GM19397 (cell line): Measurements from ENCODE around the gene LHFPL2.
A peak's percentile ranks its signal among the peaks of the same experiment; 100 is the strongest.

Experiments
- ATAC-seq: cut with Tn5 transposase; IDR thresholded peaks from one replicate; pipeline ENCODE4 v1.9.1; 2021; ENCODE audit warnings: mild to moderate bottlenecking, moderate library complexity; ENCODE audit not compliant: unreplicated experiment

Gene LHFPL2

GRCh38 chr5:78597068-78597973 lies 51.3 kb downstream of the LHFPL2 start:
- no peak for ATAC-seq

GRCh38 chr5:78595458-78595921 lies 53.1 kb downstream of the LHFPL2 start:
- ATAC-seq = no peak

DNA sequence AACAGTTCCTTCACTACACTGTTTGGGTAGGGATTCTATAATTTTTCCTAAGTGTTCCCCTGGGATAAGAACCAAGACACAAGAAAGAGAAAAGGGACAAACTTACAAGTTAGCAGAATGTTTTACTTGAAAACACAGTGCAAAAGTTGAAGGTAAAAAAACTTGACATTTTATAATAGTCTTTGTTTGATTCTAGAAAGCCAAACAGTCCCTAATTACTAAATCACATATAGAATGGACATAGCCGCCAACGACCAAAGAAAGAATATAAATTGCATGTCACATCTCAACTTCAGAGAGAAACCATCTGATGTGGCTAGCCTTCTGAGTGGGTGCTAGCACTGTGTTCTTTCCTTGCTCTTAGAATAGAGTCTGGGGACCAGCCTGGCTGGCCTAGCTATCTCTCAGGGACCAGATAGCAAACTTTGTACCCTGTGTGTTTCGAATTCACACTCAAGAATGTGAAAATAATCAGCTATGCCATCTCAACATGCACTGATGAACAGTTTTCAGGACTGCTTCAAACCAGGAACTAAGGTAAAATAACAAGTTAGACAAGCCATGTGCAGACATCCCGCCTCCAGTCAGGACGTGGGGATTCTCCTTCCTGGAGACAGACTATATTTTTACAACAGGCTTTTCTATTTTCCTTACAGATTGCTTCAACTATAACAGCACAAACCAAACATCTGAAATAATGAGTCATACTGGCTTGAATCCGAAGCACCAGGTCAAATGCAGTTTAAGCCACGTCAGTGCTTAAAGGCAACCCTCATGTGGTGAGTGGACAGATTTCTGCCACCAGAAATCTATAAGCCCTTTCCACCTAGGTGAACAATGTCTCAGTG lies 53.7 kb downstream of the LHFPL2 start:
- no peak for ATAC-seq

GRCh38 chr5:78594021-78594420 lies 54.6 kb downstream of the LHFPL2 start:
- no peak for ATAC-seq

GRCh38 chr5:78593465-78593864 lies 55.1 kb downstream of the LHFPL2 start:
- no peak for ATAC-seq

DNA sequence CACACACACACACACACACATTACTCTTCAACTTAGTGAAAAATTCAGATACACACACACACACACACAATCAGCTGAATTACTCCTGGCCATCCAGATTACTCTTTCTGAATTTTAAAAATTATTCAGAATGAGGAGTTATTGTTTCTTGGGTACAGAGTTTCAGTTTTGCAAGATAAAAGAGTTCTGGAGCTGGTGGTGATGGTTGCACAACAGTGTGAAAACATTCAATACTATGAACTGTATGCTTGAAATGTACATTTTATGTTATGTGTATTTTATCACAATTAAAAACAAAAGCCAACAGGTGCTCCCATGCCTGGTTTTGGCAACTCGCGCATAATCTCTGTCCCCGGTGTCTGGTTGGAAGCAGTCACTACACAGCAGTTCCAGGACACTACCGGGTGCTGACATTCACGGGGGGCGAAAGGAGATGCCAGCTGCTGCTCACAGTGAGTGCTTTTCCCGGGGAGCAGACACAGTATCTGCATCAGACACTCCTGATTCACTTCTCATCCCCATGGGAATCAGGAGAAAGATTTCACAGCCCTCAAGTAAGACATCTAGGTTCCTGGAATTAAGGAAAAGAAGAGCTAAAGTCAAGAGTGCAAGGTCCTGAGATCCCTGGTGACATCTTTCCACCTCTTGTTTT lies 55.7 kb downstream of the LHFPL2 start:
- ATAC-seq = no peak

GRCh38 chr5:78591972-78592700 lies 56.4 kb downstream of the LHFPL2 start:
- peak; percentile 75 for ATAC-seq

GRCh38 chr5:78591138-78591612 lies 57.4 kb downstream of the LHFPL2 start:
- ATAC-seq = no peak

GRCh38 chr5:78589923-78590322 lies 58.6 kb downstream of the LHFPL2 start:
- no peak for ATAC-seq

GRCh38 chr5:78588507-78588906 lies 60.1 kb downstream of the LHFPL2 start:
- ATAC-seq = no peak

DNA sequence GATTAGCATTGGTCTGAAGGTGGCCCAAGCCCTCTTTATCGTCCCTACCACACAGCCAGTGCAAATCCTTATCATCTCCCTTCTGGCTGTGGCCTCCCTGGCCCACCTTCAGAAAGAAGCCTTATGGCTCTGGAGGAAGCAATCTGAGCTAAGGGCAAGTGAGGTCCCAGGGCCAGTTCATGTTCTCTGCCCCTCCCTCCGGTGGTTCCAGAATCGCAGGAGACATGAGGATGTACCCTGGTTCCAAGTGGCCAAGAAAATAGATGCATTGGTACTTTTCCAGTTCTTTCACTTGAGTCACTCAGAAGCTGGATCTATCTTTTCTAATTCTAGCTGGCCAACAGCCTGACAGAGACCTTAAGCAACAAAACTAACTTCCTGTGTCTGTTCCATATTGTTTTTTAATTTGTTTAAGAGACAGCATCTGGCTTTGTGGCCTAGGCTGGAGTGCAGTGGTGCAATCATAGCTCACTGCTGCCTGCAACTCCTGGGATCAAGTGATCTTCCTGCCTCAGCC lies 60.7 kb downstream of the LHFPL2 start:
- no peak for ATAC-seq

DNA sequence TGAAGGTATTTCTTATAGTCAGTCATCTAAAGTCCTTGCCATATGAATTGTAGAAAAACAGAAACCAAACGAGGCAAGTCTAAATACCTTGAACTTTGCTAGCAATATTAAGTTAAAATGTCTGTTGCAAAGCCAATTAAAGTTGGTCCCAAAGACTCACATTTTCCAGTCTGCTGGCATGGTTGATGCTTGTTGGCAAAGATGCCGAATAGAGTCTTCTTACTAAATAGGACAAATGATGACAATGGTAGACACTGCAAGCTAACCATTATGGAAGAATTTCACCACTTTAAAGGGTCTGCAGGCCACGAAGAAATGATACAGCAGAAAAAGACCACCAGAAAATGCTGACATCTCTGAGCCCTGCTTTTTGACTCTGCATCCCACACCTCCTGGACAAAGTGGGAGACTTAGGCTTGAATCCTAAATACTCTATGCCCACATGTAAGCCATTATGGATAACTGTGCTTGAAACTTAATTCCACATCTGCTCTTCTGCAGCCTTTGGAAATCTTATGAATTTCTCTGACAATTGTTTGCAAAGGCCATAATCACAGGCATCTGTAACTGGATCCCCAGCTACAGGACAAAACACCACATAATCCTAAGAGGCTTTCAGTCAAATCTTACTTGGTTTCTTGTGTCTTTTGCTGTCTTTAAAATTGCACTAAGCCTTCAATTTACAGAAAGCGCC lies 61.3 kb downstream of the LHFPL2 start:
- no peak for ATAC-seq

GRCh38 chr5:78586251-78586650 lies 62.3 kb downstream of the LHFPL2 start:
- no peak for ATAC-seq

DNA sequence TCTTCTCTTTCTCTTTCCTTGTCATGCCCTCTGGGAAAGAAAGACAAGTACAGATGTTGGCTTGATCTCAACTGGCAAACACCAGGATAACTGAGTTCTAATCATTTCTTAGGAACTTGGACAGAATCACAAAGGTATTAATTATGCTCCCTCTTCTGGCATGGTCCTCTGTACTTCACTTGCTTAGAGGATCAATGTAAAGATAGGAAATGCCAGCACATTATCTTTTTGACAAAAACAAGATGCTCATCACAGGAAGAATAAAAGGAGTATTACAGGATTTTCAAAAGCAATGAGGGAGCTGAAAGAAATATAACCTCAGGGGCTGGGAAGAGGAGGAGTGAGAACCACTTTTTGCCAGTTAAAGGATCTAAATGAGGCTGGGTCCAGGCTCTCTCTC lies 70.6 kb downstream of the LHFPL2 start:
- no peak for ATAC-seq

DNA sequence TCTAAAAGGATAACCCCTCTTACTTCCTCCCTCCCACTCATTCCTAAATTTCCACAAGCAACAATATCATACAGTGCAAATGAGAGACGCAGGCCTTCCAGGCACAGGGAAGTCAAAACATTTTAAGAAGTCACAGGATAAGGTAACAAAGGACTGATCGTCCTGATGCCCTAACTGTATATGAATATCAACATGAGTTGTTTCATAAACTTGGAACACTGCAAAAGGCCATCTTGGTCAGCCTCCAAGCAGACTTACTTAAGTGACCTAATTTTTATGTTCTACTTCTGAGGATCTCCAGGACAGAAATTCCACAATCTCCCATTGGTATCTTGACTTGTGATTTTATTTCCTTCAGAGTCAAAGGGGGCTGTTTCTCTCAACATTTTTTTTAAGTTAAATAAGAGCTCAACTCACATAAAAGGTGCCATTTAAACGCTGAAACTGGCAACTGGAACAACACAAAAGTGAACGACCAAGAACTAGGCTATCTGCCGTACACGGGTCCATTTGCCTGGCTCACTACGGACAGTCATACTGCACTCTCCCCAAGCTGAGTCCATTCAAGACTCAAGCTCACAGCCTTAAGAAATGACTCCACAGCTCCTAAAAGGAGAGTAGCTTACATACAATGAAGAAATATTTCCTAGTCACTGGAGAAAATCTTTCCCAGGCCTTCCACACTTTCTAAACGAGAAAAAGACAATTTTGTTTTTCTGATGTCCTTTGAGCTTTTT lies 71.3 kb downstream of the LHFPL2 start:
- no peak for ATAC-seq

GRCh38 chr5:78576376-78576775 lies 72.2 kb downstream of the LHFPL2 start:
- ATAC-seq = no peak

DNA sequence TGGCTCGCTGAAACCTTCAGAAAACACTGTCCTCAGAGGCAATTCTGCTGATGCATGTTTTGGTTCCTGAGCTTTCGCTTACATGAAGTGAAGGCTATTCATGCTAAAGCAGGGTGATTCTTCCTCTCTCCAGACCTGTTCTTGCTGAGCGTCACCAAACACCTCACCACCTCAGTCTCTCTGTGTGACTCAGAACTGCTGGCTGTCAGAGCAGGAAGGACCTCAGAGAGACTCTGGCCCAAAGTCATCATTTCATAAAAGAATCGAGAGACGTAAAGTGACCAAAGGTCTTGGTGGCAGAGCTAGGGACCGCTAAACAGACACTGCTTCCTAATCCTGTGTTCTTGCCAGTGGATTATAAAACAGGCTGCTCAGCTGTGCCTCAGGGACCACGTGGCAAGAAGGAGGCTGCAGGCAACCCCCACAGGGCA lies 73.8 kb downstream of the LHFPL2 start:
- ATAC-seq = no peak

DNA sequence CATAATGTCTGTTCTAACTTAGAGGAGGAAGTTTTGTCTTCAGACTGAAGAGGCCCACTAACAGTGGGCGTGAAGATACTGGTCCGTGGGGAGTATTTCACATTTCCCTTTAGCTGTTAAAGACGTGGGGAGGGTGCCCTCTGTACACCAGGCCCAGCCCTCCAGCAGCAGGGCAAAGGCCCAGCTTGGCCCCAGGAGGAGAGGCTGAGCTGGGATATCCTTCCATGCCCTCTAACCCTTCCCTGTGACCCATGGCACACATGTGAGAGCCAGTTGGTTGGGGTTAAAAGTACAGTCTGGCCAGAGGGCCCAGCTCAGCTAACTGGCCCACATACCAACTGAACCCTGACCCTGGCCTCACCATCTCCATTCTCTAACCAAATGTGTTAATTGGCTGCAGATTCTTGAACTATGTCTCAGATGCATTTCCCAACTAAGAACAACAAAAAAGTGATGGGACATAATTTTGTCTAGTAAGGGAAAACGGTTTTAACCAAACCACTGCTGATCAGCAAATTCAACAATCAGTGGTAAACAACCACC lies 74.4 kb downstream of the LHFPL2 start:
- no peak for ATAC-seq

GRCh38 chr5:78573318-78573717 lies 75.3 kb downstream of the LHFPL2 start:
- ATAC-seq = no peak
